Natural killer cell (primary cell): ENCODE results near the gene GSAP. TPM values are rescaled to one million over a fixed set of nuclear protein-coding genes. Genes with fewer than 3 reads are reported as not detected.
A peak's percentile ranks its signal among the peaks of the same experiment; 100 is the strongest.

ENCODE experiments used
- ATAC-seq, 3 donors: fragments of 150-1000 bp in 2 of 3; fragments of 200-7000 bp in 1 of 3; cut with Tn5 transposase; 1 replicate in 1 of 3; 2 replicates in 2 of 3; pipeline ENCODE4 v1.10.0; 2021; ENCODE audit warnings: mild to moderate bottlenecking in 2 of 3, moderate library complexity in 2 of 3
- DNase-seq, 2 donors: peaks; one replicate each; pipeline versions ENCODE4 v3.0.0 to v3.0.0-alpha.2; 2013 to 2021; ENCODE audit warnings: mixed read lengths in 1 of 2
- H3K27ac ChIP-seq: one replicate; pipeline ENCODE4 v1.5.1; 2013; ENCODE audit warnings: mild to moderate bottlenecking, low read length
- H3K27me3 ChIP-seq: one replicate; pipeline ENCODE4 v1.6.1; 2013; ENCODE audit warnings: low read length; ENCODE audit not compliant: control insufficient read depth, insufficient read depth
- H3K36me3 ChIP-seq: one replicate; pipeline ENCODE4 v1.6.1; 2013; ENCODE audit warnings: low read length; ENCODE audit not compliant: control insufficient read depth, insufficient read depth
- H3K4me1 ChIP-seq: one replicate; pipeline ENCODE4 v1.6.1; 2013; ENCODE audit warnings: low read length; ENCODE audit not compliant: control insufficient read depth, insufficient read depth
- H3K4me3 ChIP-seq: one replicate; pipeline ENCODE4 v1.5.1; 2013; ENCODE audit warnings: low read length
- H3K9me3 ChIP-seq: one replicate; pipeline ENCODE4 v1.6.1; 2013; ENCODE audit warnings: low read length; ENCODE audit not compliant: control insufficient read depth, insufficient read depth
- H3K27ac Mint-ChIP-seq, 2 donors: one replicate each; pipeline ENCODE4 v1.8.0; 2022; ENCODE audit warnings: mild to moderate bottlenecking in 2 of 2, mixed read lengths in 2 of 2, moderate library complexity in 1 of 2
- H3K27me3 Mint-ChIP-seq, 2 donors: one replicate each; pipeline ENCODE4 v1.8.0; 2022; ENCODE audit warnings: low read depth in 2 of 2, mixed read lengths in 2 of 2
- H3K36me3 Mint-ChIP-seq: one replicate; pipeline ENCODE4 v1.8.0; 2022; ENCODE audit warnings: mixed read lengths
- H3K4me1 Mint-ChIP-seq, 2 donors: one replicate each; pipeline ENCODE4 v1.8.0; 2022; ENCODE audit warnings: mixed read lengths in 2 of 2
- H3K4me3 Mint-ChIP-seq: one replicate; pipeline ENCODE4 v1.8.0; 2022; ENCODE audit warnings: mild to moderate bottlenecking, moderate library complexity, mixed read lengths
- H3K9me3 Mint-ChIP-seq, 2 donors: one replicate each; pipeline ENCODE4 v1.8.0; 2022; ENCODE audit warnings: mixed read lengths in 2 of 2
- WGBS: methylation state at CpG from one replicate; pipeline ENCODE4 v1.1.7; 2013; ENCODE audit warnings: missing lambda C conversion rate; ENCODE audit not compliant: insufficient coverage; 5-methylcytosine and 5-hydroxymethylcytosine counted together
- intact Hi-C: fragments of 100-400 bp; cut with micrococcal nuclease; formaldehyde crosslinking; loops from one replicate; pipeline ENCODE4 v1.14.2; 2022
- total RNA-seq, 4 donors: library from RNA; stranded (reverse); fragments of 120-200 nt in 1 of 4; gene quantifications; one replicate each; pipeline versions ENCODE4 v1.2.3 to v1.2.4, GENCODE V29; 2013 to 2022
- TF ChIP-seq, protein P1 (sequence below): fragments of 200-600 bp; IDR thresholded peaks from one replicate; pipeline ENCODE4 v1.8.0; 2022; ENCODE audit warnings: antibody characterized with exemption

GSAP gene
- total RNA-seq, 3 donors from 2014 or later (not counting 1 experiment from before 2014, with no cell fraction given) = 202 to 302 (median 301) TPM

DNA sequence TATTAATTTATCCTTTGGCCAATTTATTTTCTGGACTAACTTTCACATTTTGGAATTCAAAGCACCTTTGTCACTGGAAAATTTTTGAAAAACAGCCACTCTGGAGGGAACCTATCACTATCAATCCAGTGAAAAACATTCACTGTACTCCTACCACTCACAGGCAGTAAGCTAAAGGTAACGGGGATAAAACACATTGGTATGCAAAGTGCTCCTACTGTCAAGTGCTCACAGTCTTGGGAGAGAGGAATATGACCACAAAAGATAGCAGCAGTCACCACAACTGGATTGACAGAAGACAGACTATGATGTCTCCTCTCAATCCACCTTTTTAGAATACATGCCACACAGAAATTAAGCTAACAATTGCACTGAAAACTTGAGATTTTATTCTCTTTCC lies 13.3 kb downstream of the GSAP start:
- intact Hi-C loops = no loop called here
- H3K4me3 Mint-ChIP-seq = no peak overlapping the region
- TF ChIP-seq, protein P1, sequence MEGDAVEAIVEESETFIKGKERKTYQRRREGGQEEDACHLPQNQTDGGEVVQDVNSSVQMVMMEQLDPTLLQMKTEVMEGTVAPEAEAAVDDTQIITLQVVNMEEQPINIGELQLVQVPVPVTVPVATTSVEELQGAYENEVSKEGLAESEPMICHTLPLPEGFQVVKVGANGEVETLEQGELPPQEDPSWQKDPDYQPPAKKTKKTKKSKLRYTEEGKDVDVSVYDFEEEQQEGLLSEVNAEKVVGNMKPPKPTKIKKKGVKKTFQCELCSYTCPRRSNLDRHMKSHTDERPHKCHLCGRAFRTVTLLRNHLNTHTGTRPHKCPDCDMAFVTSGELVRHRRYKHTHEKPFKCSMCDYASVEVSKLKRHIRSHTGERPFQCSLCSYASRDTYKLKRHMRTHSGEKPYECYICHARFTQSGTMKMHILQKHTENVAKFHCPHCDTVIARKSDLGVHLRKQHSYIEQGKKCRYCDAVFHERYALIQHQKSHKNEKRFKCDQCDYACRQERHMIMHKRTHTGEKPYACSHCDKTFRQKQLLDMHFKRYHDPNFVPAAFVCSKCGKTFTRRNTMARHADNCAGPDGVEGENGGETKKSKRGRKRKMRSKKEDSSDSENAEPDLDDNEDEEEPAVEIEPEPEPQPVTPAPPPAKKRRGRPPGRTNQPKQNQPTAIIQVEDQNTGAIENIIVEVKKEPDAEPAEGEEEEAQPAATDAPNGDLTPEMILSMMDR = no peak
- Histone ChIP-seq H3K27ac (no peak overlapping the region), H3K9me3 (no peaks in the 10 kb centered on the region), H3K27me3 (no peaks in the 10 kb centered on the region), H3K4me1 (peaks cover 10% of the 10 kb centered on the region), H3K36me3 (peaks cover 5% of the 10 kb centered on the region), H3K4me3 (no peak overlapping the region)
- 94% methylated on average over 1 of the region's 1 CpG for WGBS
- no peak for DNase-seq
- H3K27me3 Mint-ChIP-seq = no peaks in the 10 kb centered on the region
- peaks cover 18% of the 10 kb centered on the region for H3K36me3 Mint-ChIP-seq
- no peaks in the 10 kb centered on the region for H3K9me3 Mint-ChIP-seq
- H3K27ac Mint-ChIP-seq = peak overlapping the region; percentile 17 to 75
- H3K4me1 Mint-ChIP-seq = peaks cover 45 to 50% of the 10 kb centered on the region in 2 donors
- no peak for ATAC-seq

DNA sequence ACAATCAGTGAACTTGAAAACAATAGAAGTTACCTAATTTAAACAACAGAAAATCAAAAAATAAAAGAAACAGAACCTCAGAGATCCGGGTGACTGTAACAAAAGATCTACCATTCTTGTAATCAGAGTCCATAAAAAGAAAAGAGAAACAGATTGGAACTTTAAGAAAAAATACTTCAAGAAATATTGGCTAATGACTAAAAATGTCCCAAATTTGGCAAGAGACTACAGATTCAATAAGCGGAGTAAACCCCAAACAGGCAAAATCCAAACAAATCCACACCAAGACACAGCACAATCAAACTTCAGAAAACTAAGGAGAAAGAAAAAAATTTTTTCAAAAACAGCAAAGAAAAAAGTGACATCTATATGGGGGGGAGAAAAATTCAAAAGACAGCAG lies 15.1 kb downstream of the GSAP start:
- no peak overlapping the region for H3K27ac ChIP-seq
- DNase-seq (no peak), ATAC-seq (no peak)
- Mint-ChIP-seq H3K36me3 (peaks cover 20% of the 10 kb centered on the region), H3K9me3 (no peaks in the 10 kb centered on the region), H3K27me3 (no peaks in the 10 kb centered on the region), H3K27ac (peak overlapping the region; percentile 63 to 73), H3K4me1 (peaks cover 49 to 53% of the 10 kb centered on the region in 2 donors), H3K4me3 (no peak overlapping the region)
- no peaks in the 10 kb centered on the region for H3K27me3 ChIP-seq
- no peaks in the 10 kb centered on the region for H3K9me3 ChIP-seq
- intact Hi-C loops = no loop called here
- H3K4me3 ChIP-seq = no peak overlapping the region
- TF ChIP-seq, protein P1 = no peak
- WGBS = 100% methylated on average over 1 of the region's 2 CpGs
- peaks cover 17% of the 10 kb centered on the region for H3K36me3 ChIP-seq
- peaks cover 6% of the 10 kb centered on the region for H3K4me1 ChIP-seq

DNA sequence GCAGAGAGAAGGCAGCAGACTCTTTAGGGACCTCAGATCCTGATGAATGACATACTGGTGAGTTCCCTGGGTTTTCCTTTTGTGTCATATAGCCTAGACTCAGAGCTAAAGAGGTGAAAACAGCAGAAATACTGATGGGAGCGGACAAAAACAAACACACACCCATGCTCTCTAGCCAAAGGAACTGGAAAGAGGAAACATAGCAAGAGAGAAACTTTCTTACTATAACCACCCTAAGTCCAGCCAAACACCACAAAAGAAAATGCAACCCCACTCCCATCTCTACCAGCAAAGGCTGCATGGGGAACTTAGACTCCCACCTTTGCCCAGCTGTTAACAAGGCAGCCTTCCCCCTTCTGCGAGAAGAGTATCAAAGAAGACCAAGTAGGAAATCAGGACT lies 16.3 kb downstream of the GSAP start:
- Histone ChIP-seq H3K27ac (no peak overlapping the region), H3K4me1 (peaks cover 6% of the 10 kb centered on the region), H3K27me3 (no peaks in the 10 kb centered on the region), H3K36me3 (peaks cover 28% of the 10 kb centered on the region), H3K4me3 (no peak overlapping the region), H3K9me3 (no peaks in the 10 kb centered on the region)
- H3K4me3 Mint-ChIP-seq = no peak overlapping the region
- ATAC-seq (no peak), DNase-seq (no peak)
- WGBS = 63% methylated on average over 2 of the region's 2 CpGs
- no peaks in the 10 kb centered on the region for H3K27me3 Mint-ChIP-seq
- TF ChIP-seq, protein P1 = no peak
- peak overlapping the region; percentile 57 to 63 for H3K27ac Mint-ChIP-seq
- H3K36me3 Mint-ChIP-seq = peaks cover 30% of the 10 kb centered on the region
- peaks cover 58 to 61% of the 10 kb centered on the region in 2 donors for H3K4me1 Mint-ChIP-seq
- no peaks in the 10 kb centered on the region for H3K9me3 Mint-ChIP-seq
- intact Hi-C loops = no loop called here

DNA sequence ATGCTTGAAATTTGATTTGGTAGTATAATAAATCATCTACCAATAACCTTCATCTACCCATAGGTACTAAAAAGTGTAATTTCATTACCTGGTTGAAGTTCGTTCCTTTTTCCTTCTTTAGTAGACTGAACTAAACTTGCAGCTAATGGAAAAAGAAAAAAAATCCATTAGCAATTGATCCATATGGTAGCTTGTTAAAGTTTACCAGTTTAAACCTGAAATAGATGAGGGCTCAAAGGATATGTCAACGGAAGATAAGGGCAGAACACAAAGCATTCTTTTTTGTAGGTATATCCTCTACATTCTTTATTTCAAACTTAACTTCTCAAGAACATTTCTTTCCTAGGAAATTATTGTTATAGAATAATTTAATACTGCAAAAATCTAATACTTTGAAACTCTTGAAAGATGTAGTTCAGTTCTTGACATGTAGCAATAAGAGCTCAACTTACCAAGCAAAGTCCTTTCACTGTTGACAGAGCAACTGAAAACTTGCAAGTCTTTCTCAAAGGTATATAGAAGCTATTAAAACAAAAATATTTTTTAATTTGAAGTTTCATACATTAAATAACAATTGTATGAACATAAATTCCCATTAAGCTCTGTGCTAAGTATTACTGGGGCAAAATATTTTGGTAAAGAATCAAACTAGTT lies 19.1 kb downstream of the GSAP start:
- Histone ChIP-seq H3K4me3 (no peak overlapping the region), H3K36me3 (peaks cover 37% of the 10 kb centered on the region), H3K27ac (no peak overlapping the region), H3K27me3 (no peaks in the 10 kb centered on the region), H3K9me3 (no peaks in the 10 kb centered on the region), H3K4me1 (peaks cover 22% of the 10 kb centered on the region)
- intact Hi-C loops = no loop called here
- Mint-ChIP-seq H3K27me3 (no peaks in the 10 kb centered on the region), H3K4me1 (peaks cover 66 to 70% of the 10 kb centered on the region in 2 donors), H3K36me3 (peaks cover 38% of the 10 kb centered on the region), H3K27ac (no peak overlapping the region), H3K9me3 (no peaks in the 10 kb centered on the region), H3K4me3 (no peak overlapping the region)
- TF ChIP-seq, protein P1 = no peak
- no peak for DNase-seq
- WGBS = 80% methylated on average over 1 of the region's 2 CpGs
- ATAC-seq = no peak
